GM12878 (cell line): ENCODE data around the gene COL13A1. TPM values are rescaled to one million over a fixed set of nuclear protein-coding genes. Genes with fewer than 3 reads are reported as not detected.

Experiments
- ATAC-seq: fragments of 200-7000 bp; cut with Tn5 transposase; 3 replicates; pipeline ENCODE4 v1.9.1; 2020; ENCODE audit warnings: mild to moderate bottlenecking, moderate library complexity
- BruUV-seq: library from RNA; stranded (reverse); fragments of 400-500 nt; replicated peaks from 2 replicates; lab custom pipeline; 2021; lab: Mats Ljungman, UMichigan
- CTCF ChIA-PET: fragments of 300-600 bp; sonication (Branson Sonifier 250); formaldehyde crosslinking; extraction: SDS; loops from one replicate; lab custom pipeline; 2021; ENCODE audit warnings: inconsistent platforms; lab: Yijun Ruan, JAX
- POLR2A ChIA-PET: fragments of 350-600 bp; formaldehyde crosslinking; extraction: SDS; loops from one replicate; lab custom pipeline; 2021; ENCODE audit warnings: inconsistent platforms; lab: Charles Lee
- RAD21 ChIA-PET: fragments of 300-600 bp; sonication (Branson Sonifier 250); formaldehyde crosslinking; loops from one replicate; lab custom pipeline; 2023; ENCODE audit warnings: antibody characterized with exemption; ENCODE audit not compliant: unreplicated experiment; lab: Charles Lee
- SMC1A ChIA-PET: fragments of 300-600 bp; sonication (Branson Sonifier 250); formaldehyde crosslinking; loops from one replicate; lab custom pipeline; 2023; ENCODE audit not compliant: unreplicated experiment, uncharacterized antibody; lab: Charles Lee
- DNase-seq: peaks from one replicate; pipeline ENCODE4 v3.0.0-alpha.2; 2011; ENCODE audit warnings: low read depth, low spot score
- FAIRE-seq: peaks from 3 replicates; lab custom pipeline; 2011; peaks lifted over from hg19 to GRCh38; lab: Jason Lieb, UNC
- H2AFZ ChIP-seq: 2 replicates; pipeline ENCODE4 v1.6.0; 2011; ENCODE audit warnings: low read depth, low read length, control low read depth; ENCODE audit not compliant: control insufficient read depth
- H3K27ac ChIP-seq: 2 replicates; pipeline ENCODE4 v1.5.1; 2011; ENCODE audit warnings: control low read depth; ENCODE audit not compliant: control insufficient read depth, insufficient read depth
- H3K27me3 ChIP-seq, 2 experiments: replicated peaks in 1 of 2; 2 replicates each; pipeline versions ENCODE4 v1.6.0 to v1.6.1; 2011; ENCODE audit warnings: low read length in 1 of 2; ENCODE audit not compliant: control insufficient read depth in 2 of 2, insufficient read depth in 2 of 2
- H3K36me3 ChIP-seq, 2 experiments: 2 replicates each; pipeline ENCODE4 v1.5.1; 2011; ENCODE audit warnings: low read length in 1 of 2; ENCODE audit not compliant: control insufficient read depth in 2 of 2, insufficient read depth in 2 of 2
- H3K4me1 ChIP-seq: 2 replicates; pipeline ENCODE4 v1.6.1; 2011; ENCODE audit warnings: mild to moderate bottlenecking, low read length, moderate library complexity, mixed read lengths; ENCODE audit not compliant: control insufficient read depth, insufficient read depth
- H3K4me2 ChIP-seq: 2 replicates; pipeline ENCODE4 v1.6.0; 2011; ENCODE audit warnings: control low read depth; ENCODE audit not compliant: control insufficient read depth, insufficient read depth
- H3K4me3 ChIP-seq: fragments of 200-600 bp; sonication (generic); 2 replicates; pipeline ENCODE4 v1.5.1; 2016
- H3K79me2 ChIP-seq: 2 replicates; pipeline ENCODE4 v1.6.0; 2011; ENCODE audit warnings: low read length; ENCODE audit not compliant: control insufficient read depth, insufficient read depth
- H3K9ac ChIP-seq: 2 replicates; pipeline ENCODE4 v1.8.0; 2011; ENCODE audit warnings: low read length, control low read depth, mixed read lengths; ENCODE audit not compliant: control insufficient read depth, insufficient read depth
- H3K9me3 ChIP-seq: replicated peaks from 3 replicates; pipeline ENCODE4 v1.5.1; 2011; ENCODE audit warnings: mild to moderate bottlenecking, low read length; ENCODE audit not compliant: control insufficient read depth, insufficient read depth
- H4K20me1 ChIP-seq: 2 replicates; pipeline ENCODE4 v1.6.0; 2011; ENCODE audit not compliant: control insufficient read depth, insufficient read depth
- CREB1 ChIP-seq: IDR thresholded peaks from 2 replicates; pipeline ENCODE4 v1.6.1; 2012; ENCODE audit warnings: low read depth, mild to moderate bottlenecking, inconsistent platforms
- FOS ChIP-seq: IDR thresholded peaks from 3 replicates; pipeline ENCODE4 v1.6.1; 2011; ENCODE audit warnings: borderline replicate concordance; ENCODE audit not compliant: insufficient read length; ENCODE audit errors: extremely low read depth
- GATAD2B ChIP-seq: fragments of 450-650 bp; conservative IDR thresholded peaks from 2 replicates; pipeline ENCODE4 v1.6.1; 2017; ENCODE audit warnings: low read depth, mild to moderate bottlenecking, moderate library complexity
- NFYA ChIP-seq: IDR thresholded peaks from 2 replicates; pipeline ENCODE4 v1.6.1; 2011; ENCODE audit warnings: low read depth, mild to moderate bottlenecking, low read length, improper control_type of control experiment, borderline replicate concordance
- NR2F1 ChIP-seq: fragments of 450-650 bp; conservative IDR thresholded peaks from 2 replicates; pipeline ENCODE4 v1.6.1; 2017; ENCODE audit warnings: mild to moderate bottlenecking
- SIN3A ChIP-seq: IDR thresholded peaks from 2 replicates; pipeline ENCODE4 v1.6.1; 2012; ENCODE audit warnings: low read depth, low read length, improper control_type of control experiment
- SPI1 ChIP-seq: IDR thresholded peaks from 2 replicates; pipeline ENCODE4 v1.6.1; 2011; ENCODE audit warnings: low read depth, mild to moderate bottlenecking, low read length, moderate library complexity, borderline replicate concordance; ENCODE audit not compliant: insufficient read depth
- STAT3 ChIP-seq: IDR thresholded peaks from 2 replicates; pipeline ENCODE4 v1.6.1; 2011; ENCODE audit warnings: low read depth, low read length, improper control_type of control experiment
- YY1 ChIP-seq: IDR thresholded peaks from 2 replicates; pipeline ENCODE4 v1.6.1; 2011; ENCODE audit warnings: low read depth, mild to moderate bottlenecking, low read length
- ZSCAN29 ChIP-seq: fragments of 450-650 bp; IDR thresholded peaks from 2 replicates; pipeline ENCODE4 v1.6.1; 2017; ENCODE audit warnings: mild to moderate bottlenecking, moderate library complexity
- WGBS: methylation state at CpG from one replicate; pipeline ENCODE4 v1.1.6; 2016; ENCODE audit warnings: low lambda C conversion rate; ENCODE audit not compliant: insufficient replicate concordance, insufficient coverage; ENCODE audit errors: missing lambda C conversion rate; 5-methylcytosine and 5-hydroxymethylcytosine counted together
- in situ Hi-C: fragments of 300-500 bp; cut with MboI; formaldehyde crosslinking; loops from 9 replicates; pipeline ENCODE4 v1.14.3; 2018; ENCODE audit warnings: mixed read lengths
- intact Hi-C: fragments of 100-400 bp; cut with micrococcal nuclease; formaldehyde crosslinking; loops from one replicate; pipeline ENCODE4 v1.14.2; 2022; ENCODE audit not compliant: unreplicated experiment
- polyA plus RNA-seq, 11 experiments: library from polyadenylated mRNA; depleted of rRNA in 4 of 11; unstranded in 6 of 11; stranded (reverse) in 5 of 11; fragments of >200 nt; fragmentation: Nextera tagmentation in 4 of 11; fragmentation: Illumina TruSeq in 1 of 11; extraction: Ambion mirVana in 4 of 11; extraction: Trizol in 1 of 11; gene quantifications; 1 replicate in 1 of 11; 2 replicates in 10 of 11; pipeline versions ENCODE4 v1.2.1 to v1.2.3, GENCODE V29; 2011 to 2016; ENCODE audit warnings: inconsistent platforms in 2 of 11, missing spikeins in 2 of 11, low read depth in 1 of 11
- total RNA-seq, 4 experiments: library from RNA; depleted of rRNA in 3 of 4; stranded (reverse); fragments of >200 nt in 3 of 4; fragmentation: Illumina TruSeq in 1 of 4; extraction: Trizol in 1 of 4; gene quantifications; 2 replicates each; pipeline versions ENCODE4 v1.2.1 to v1.2.3, GENCODE V29; 2013 to 2021
- TF ChIP-seq, protein P1 (sequence below): IDR thresholded peaks from 2 replicates; pipeline ENCODE4 v1.6.1; 2011; ENCODE audit warnings: low read depth, mild to moderate bottlenecking, low read length, moderate library complexity, borderline replicate concordance; ENCODE audit errors: extremely low read depth
- TF ChIP-seq, protein P2 (sequence below): IDR thresholded peaks from 2 replicates; pipeline ENCODE4 v1.6.1; 2012; ENCODE audit warnings: low read depth, low read length, improper control_type of control experiment
- TF ChIP-seq, protein P3 (sequence below): fragments of 450-650 bp; IDR thresholded peaks from 2 replicates; pipeline ENCODE4 v1.6.1; 2016; ENCODE audit warnings: mild to moderate bottlenecking
- TF ChIP-seq, protein P4 (sequence below): fragments of 450-650 bp; IDR thresholded peaks from 2 replicates; pipeline ENCODE4 v1.6.1; 2017; ENCODE audit warnings: mild to moderate bottlenecking

COL13A1 gene
- total and polyA plus RNA-seq, 10 of the 15 experiments (the other 5 are each of a cell fraction or from before 2014, with no cell fraction given): 0.03 to 0.15 (median 0.05) TPM; not detected in 7

DNA sequence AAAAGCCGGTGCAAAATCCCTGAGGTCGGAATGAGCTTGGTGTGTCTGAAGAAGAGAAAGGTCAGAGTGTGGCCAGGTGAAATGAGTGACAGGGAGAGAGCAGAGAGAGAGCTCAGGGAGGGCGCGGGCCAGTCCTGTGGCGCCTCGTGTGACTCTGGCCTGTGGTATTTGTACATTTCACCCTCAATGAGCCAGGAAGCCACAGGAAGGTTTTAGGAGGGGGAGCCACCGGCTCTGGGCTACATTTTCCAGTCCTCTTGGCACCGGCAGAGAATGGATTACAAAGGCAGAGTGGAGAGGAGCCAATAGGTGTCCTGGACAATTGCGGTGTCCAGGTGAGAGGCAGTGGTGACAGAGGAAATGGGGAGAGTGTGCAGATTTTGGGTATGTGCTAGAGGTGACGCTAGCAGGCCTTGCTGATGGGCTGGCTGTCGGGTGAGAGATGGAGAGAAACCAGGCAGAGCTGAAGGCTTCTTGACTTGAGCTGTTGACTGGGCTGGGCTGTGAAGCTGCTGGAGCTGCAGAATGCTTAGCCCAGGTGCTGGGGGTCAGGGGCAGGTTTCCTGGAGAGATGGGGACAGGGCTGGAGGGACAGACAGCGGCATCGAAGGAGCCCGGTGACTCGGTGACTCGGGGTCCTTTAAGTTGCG lies 38.1 kb downstream of the COL13A1 start:
- H4K20me1 ChIP-seq: no peaks in the 10 kb centered on the region
- DNase-seq (no peak), ATAC-seq (no peak), FAIRE-seq (no peak)
- H2AFZ ChIP-seq: no peak overlapping the region
- peaks cover 0 to 6% of the 10 kb centered on the region in 2 experiments; a peak in 2 of 4 replicates for H3K27me3 ChIP-seq
- no peaks in the 10 kb centered on the region for H3K4me1 ChIP-seq
- no peak overlapping the region for H3K4me2 ChIP-seq
- no peak overlapping the region for H3K9ac ChIP-seq
- no peak overlapping the region for H3K4me3 ChIP-seq
- ChIA-PET POLR2A (no interaction called here), SMC1A (no interaction called here), RAD21 (no interaction called here), CTCF (no interaction called here)
- H3K9me3 ChIP-seq: no peaks in the 10 kb centered on the region; the same call in 2 of the 3 replicates
- no peak overlapping the region for H3K27ac ChIP-seq
- 39% methylated on average over 17 of the region's 17 CpGs for WGBS
- intact Hi-C loops: no loop called here
- no peaks in the 10 kb centered on the region for H3K79me2 ChIP-seq
- H3K36me3 ChIP-seq: no peaks in the 10 kb centered on the region
- BruUV-seq: no TSS peak
- in situ Hi-C loops: no loop called here
- TF ChIP-seq CREB1 (no peak), FOS (no peak), GATAD2B (no peak)
- TF ChIP-seq, protein P1, sequence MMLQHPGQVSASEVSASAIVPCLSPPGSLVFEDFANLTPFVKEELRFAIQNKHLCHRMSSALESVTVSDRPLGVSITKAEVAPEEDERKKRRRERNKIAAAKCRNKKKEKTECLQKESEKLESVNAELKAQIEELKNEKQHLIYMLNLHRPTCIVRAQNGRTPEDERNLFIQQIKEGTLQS: no peak

DNA sequence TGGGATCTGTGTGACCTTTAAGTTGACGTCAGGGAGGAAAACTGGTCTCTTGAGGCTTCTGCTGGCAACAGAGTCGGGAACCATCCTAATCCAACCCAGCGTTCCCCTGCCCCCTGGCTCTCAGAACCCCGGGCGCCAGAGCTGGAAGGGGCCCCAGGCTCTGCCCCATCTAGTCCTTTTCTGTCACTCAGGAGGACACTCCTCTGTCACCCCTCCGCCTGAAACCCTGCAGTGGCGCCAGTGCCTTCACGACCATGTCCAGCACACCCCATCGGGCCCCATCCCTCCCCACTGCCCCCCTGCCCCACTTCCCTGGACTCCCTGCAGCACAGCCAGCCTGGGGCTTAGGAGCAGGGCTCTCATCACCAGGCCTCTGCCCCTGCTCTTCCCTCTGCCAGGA lies 39.1 kb downstream of the COL13A1 start:
- BruUV-seq: no TSS peak
- RAD21 ChIA-PET: no interaction called here
- H3K27ac ChIP-seq: no peak overlapping the region
- H3K4me2 ChIP-seq: no peak overlapping the region
- no peak overlapping the region for H3K9ac ChIP-seq
- H3K27me3 ChIP-seq: peaks cover 0 to 7% of the 10 kb centered on the region in 2 experiments; a peak in 3 of 4 replicates
- H3K36me3 ChIP-seq: no peaks in the 10 kb centered on the region
- H3K4me3 ChIP-seq: no peak overlapping the region
- intact Hi-C loops (no loop called here), in situ Hi-C loops (no loop called here)
- ATAC-seq (no peak), DNase-seq (no peak), FAIRE-seq (no peak)
- H3K79me2 ChIP-seq: no peaks in the 10 kb centered on the region
- no peaks in the 10 kb centered on the region for H4K20me1 ChIP-seq
- WGBS: 13% methylated on average over 8 of the region's 9 CpGs
- SMC1A ChIA-PET: no interaction called here
- POLR2A ChIA-PET: no interaction called here
- H3K9me3 ChIP-seq: no peaks in the 10 kb centered on the region; the same call in 2 of the 3 replicates
- no peaks in the 10 kb centered on the region for H3K4me1 ChIP-seq
- no peak overlapping the region for H2AFZ ChIP-seq
- CTCF ChIA-PET: no interaction called here
- TF ChIP-seq STAT3 (no peak), SPI1 (no peak), NFYA (no peak), NR2F1 (no peak), SIN3A (no peak), YY1 (no peak), ZSCAN29 (no peak)
- TF ChIP-seq, protein P2, sequence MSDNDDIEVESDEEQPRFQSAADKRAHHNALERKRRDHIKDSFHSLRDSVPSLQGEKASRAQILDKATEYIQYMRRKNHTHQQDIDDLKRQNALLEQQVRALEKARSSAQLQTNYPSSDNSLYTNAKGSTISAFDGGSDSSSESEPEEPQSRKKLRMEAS: no peak
- TF ChIP-seq, protein P3, sequence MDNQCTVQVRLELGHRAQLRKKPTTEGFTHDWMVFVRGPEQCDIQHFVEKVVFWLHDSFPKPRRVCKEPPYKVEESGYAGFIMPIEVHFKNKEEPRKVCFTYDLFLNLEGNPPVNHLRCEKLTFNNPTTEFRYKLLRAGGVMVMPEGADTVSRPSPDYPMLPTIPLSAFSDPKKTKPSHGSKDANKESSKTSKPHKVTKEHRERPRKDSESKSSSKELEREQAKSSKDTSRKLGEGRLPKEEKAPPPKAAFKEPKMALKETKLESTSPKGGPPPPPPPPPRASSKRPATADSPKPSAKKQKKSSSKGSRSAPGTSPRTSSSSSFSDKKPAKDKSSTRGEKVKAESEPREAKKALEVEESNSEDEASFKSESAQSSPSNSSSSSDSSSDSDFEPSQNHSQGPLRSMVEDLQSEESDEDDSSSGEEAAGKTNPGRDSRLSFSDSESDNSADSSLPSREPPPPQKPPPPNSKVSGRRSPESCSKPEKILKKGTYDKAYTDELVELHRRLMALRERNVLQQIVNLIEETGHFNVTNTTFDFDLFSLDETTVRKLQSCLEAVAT: no peak
- TF ChIP-seq, protein P4, sequence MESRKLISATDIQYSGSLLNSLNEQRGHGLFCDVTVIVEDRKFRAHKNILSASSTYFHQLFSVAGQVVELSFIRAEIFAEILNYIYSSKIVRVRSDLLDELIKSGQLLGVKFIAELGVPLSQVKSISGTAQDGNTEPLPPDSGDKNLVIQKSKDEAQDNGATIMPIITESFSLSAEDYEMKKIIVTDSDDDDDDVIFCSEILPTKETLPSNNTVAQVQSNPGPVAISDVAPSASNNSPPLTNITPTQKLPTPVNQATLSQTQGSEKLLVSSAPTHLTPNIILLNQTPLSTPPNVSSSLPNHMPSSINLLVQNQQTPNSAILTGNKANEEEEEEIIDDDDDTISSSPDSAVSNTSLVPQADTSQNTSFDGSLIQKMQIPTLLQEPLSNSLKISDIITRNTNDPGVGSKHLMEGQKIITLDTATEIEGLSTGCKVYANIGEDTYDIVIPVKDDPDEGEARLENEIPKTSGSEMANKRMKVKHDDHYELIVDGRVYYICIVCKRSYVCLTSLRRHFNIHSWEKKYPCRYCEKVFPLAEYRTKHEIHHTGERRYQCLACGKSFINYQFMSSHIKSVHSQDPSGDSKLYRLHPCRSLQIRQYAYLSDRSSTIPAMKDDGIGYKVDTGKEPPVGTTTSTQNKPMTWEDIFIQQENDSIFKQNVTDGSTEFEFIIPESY: no peak
